K562 (cell line): ENCODE data around the gene SMARCC1. TPM values are rescaled to one million over a fixed set of nuclear protein-coding genes. Genes with fewer than 3 reads are reported as not detected.

ENCODE experiments used
- CBX2 ChIP-seq: fragments of 200-600 bp; sonication (generic); IDR thresholded peaks from one replicate; pipeline ENCODE4 v1.6.1; 2012; ENCODE audit warnings: mild to moderate bottlenecking, low read length, inconsistent platforms; ENCODE audit not compliant: insufficient read depth, poor library complexity, severe bottlenecking
- CXXC5 ChIP-seq: fragments of 250-450 bp; sonication (Bioruptor Pico); IDR thresholded peaks from 2 replicates; pipeline ENCODE4 v1.8.0; 2022; ENCODE audit warnings: inconsistent platforms, mild to moderate bottlenecking, moderate library complexity
- FOXJ2 ChIP-seq: fragments of 200-800 bp; sonication (Bioruptor generic); IDR thresholded peaks from 2 replicates; pipeline ENCODE4 v1.6.1; 2016; ENCODE audit warnings: missing genetic modification characterization, missing compliant biosample characterization
- GABPA ChIP-seq: fragments of 200-800 bp; sonication (Bioruptor generic); conservative IDR thresholded peaks from 2 replicates; pipeline ENCODE4 v1.6.1; 2016; ENCODE audit warnings: low read depth, missing genetic modification characterization, missing compliant biosample characterization
- GMEB1 ChIP-seq: fragments of 250-450 bp; sonication (Bioruptor Pico); IDR thresholded peaks from 2 replicates; pipeline ENCODE4 v1.4.0; 2020; ENCODE audit warnings: mild to moderate bottlenecking
- GTF3C2 ChIP-seq: IDR thresholded peaks from 3 replicates; pipeline ENCODE4 v1.6.1; 2011; ENCODE audit warnings: borderline replicate concordance, mild to moderate bottlenecking, moderate library complexity; ENCODE audit not compliant: insufficient read length; ENCODE audit errors: extremely low read depth
- HOXB6 ChIP-seq: fragments of 250-450 bp; sonication (Bioruptor Pico); IDR thresholded peaks from 2 replicates; pipeline ENCODE4 v1.5.1; 2022; ENCODE audit warnings: mild to moderate bottlenecking, borderline replicate concordance
- LARP7 ChIP-seq: fragments of 450-650 bp; IDR thresholded peaks from 2 replicates; pipeline ENCODE4 v1.6.1; 2016
- LEF1 ChIP-seq: fragments of 450-650 bp; IDR thresholded peaks from 2 replicates; pipeline ENCODE4 v1.6.1; 2016; ENCODE audit warnings: mild to moderate bottlenecking
- NBN ChIP-seq: fragments of 450-650 bp; IDR thresholded peaks from 2 replicates; pipeline ENCODE4 v1.6.1; 2016; ENCODE audit warnings: low read depth, mild to moderate bottlenecking
- NFATC3 ChIP-seq: fragments of 450-650 bp; IDR thresholded peaks from 2 replicates; pipeline ENCODE4 v1.6.1; 2017; ENCODE audit warnings: mild to moderate bottlenecking
- NR2F6 ChIP-seq: fragments of 450-650 bp; formaldehyde crosslinking; IDR thresholded peaks from 2 replicates; pipeline ENCODE4 v1.4.0; 2020; ENCODE audit warnings: mild to moderate bottlenecking
- NR3C1 ChIP-seq: sonication (generic); formaldehyde crosslinking; IDR thresholded peaks from 2 replicates; pipeline ENCODE4 v1.8.1; 2022; ENCODE audit warnings: missing genetic modification reagents
- PHF20 ChIP-seq: fragments of 450-650 bp; IDR thresholded peaks from 2 replicates; pipeline ENCODE4 v1.6.1; 2018; ENCODE audit not compliant: partially characterized antibody
- POLR2G ChIP-seq: fragments of 200-400 bp; formaldehyde crosslinking; IDR thresholded peaks from 2 replicates; pipeline ENCODE4 v1.6.1; 2017; ENCODE audit warnings: low read depth, mild to moderate bottlenecking, antibody characterized with exemption, low read length, moderate library complexity
- RB1 ChIP-seq: fragments of 450-650 bp; IDR thresholded peaks from 2 replicates; pipeline ENCODE4 v1.6.1; 2017; ENCODE audit warnings: low read depth, mild to moderate bottlenecking
- RBM22 ChIP-seq: fragments of 200-400 bp; formaldehyde crosslinking; IDR thresholded peaks from 2 replicates; pipeline ENCODE4 v1.6.1; 2018; ENCODE audit warnings: low read length, low read depth; ENCODE audit not compliant: poor library complexity, severe bottlenecking
- SMAD3 ChIP-seq: fragments of 450-650 bp; formaldehyde crosslinking; conservative IDR thresholded peaks from 2 replicates; pipeline ENCODE4 v1.4.0; 2020; ENCODE audit warnings: mild to moderate bottlenecking
- SNIP1 ChIP-seq: fragments of 450-650 bp; IDR thresholded peaks from 2 replicates; pipeline ENCODE4 v1.7.1; 2017; ENCODE audit warnings: low read depth, mild to moderate bottlenecking
- SUPT5H ChIP-seq: fragments of 450-650 bp; IDR thresholded peaks from 2 replicates; pipeline ENCODE4 v1.6.1; 2016
- TAF9B ChIP-seq: fragments of 450-650 bp; IDR thresholded peaks from 2 replicates; pipeline ENCODE4 v1.6.1; 2018; ENCODE audit warnings: mild to moderate bottlenecking; ENCODE audit not compliant: partially characterized antibody
- TRIM24 ChIP-seq, 2 experiments: fragments of 450-650 bp; IDR thresholded peaks; 2 replicates each; pipeline ENCODE4 v1.6.1; 2016
- USF2 ChIP-seq: sonication (generic); formaldehyde crosslinking; IDR thresholded peaks from 2 replicates; pipeline ENCODE4 v1.5.0; 2020; ENCODE audit warnings: missing genetic modification reagents
- ZBED1 ChIP-seq: IDR thresholded peaks from 2 replicates; pipeline ENCODE4 v1.6.1; 2014
- ZNF561 ChIP-seq: fragments of 450-650 bp; formaldehyde crosslinking; conservative IDR thresholded peaks from 2 replicates; pipeline ENCODE4 v1.4.0; 2020; ENCODE audit warnings: mild to moderate bottlenecking, moderate library complexity
- ZNF699 ChIP-seq: fragments of 250-450 bp; sonication (Bioruptor Pico); IDR thresholded peaks from 2 replicates; pipeline ENCODE4 v1.8.0; 2021; ENCODE audit warnings: mild to moderate bottlenecking, moderate library complexity; ENCODE audit not compliant: insufficient replicate concordance
- polyA plus RNA-seq, 8 experiments: library from polyadenylated mRNA; depleted of rRNA in 4 of 8; stranded (reverse) in 5 of 8; unstranded in 3 of 8; fragments of >200 nt; fragmentation: Nextera tagmentation in 2 of 8; fragmentation: Illumina TruSeq in 1 of 8; extraction: Ambion mirVana in 2 of 8; extraction: Trizol in 1 of 8; gene quantifications; 2 replicates each; pipeline versions ENCODE4 v1.2.1 to v1.2.3, GENCODE V29; 2011 to 2014; ENCODE audit warnings: inconsistent platforms in 1 of 8, missing spikeins in 1 of 8
- total RNA-seq, 7 experiments: library from RNA; depleted of rRNA in 6 of 7; stranded (reverse); fragments of >200 nt in 6 of 7; fragmentation: Illumina TruSeq in 2 of 7; extraction: Trizol in 2 of 7; gene quantifications; 2 replicates each; pipeline versions ENCODE4 v1.2.1 to v1.2.3, GENCODE V29; 2011 to 2021; ENCODE audit warnings: low replicate concordance in 1 of 7

Gene SMARCC1
- total and polyA plus RNA-seq, 9 of the 15 experiments (the other 6 are each of a cell fraction or from before 2014, with no cell fraction given) = 20.7 to 199 (median 66.0) TPM

GRCh38 chr3:47781685-47782445, at the start of gene SMARCC1 (continued):
- TF ChIP-seq SMAD3 (no peak), ZBED1 (peak; percentile 84), NFATC3 (no peak), GMEB1 (peak; percentile 84), TAF9B (peak; percentile 78), FOXJ2 (tag) (peak; percentile 79; the same call in 1 of the 2 replicates), GTF3C2 (no peak), SUPT5H (peak; percentile 97), POLR2G (peak; percentile 98), ZNF561 (CRISPR knock-in tag) (no peak), CXXC5 (CRISPR knock-in tag) (peak; percentile 88), PHF20 (peak; percentile 91), USF2 (CRISPR knock-in tag) (no peak), NR3C1 (CRISPR knock-in tag) (0 out of 2 replicates have a peak, but pooled peaks have one; percentile 8), CBX2 (no peak), LEF1 (peak; percentile 44), GABPA (tag) (peak; percentile 91), NBN (peak; percentile 65; the same call in 1 of the 2 replicates), SNIP1 (no peak), RB1 (peak; percentile 90), ZNF699 (CRISPR knock-in tag) (no peak), LARP7 (no peak), HOXB6 (CRISPR knock-in tag) (no peak), RBM22 (peak; percentile 65), TRIM24 (IDR thresholded peaks at IDR 0.05) (peak in 1 of 2 experiments; percentile 52; a peak in 1 of 4 replicates), NR2F6 (0 out of 2 replicates have a peak, but pooled peaks have one; percentile 10)
